Karpas-422 (cell line): ENCODE measurements around the gene MRPL4. TPM values are rescaled to one million over a fixed set of nuclear protein-coding genes. Genes with fewer than 3 reads are reported as not detected.
A peak's percentile ranks its signal among the peaks of the same experiment; 100 is the strongest.

Experiments
- DNase-seq: peaks from one replicate; pipeline ENCODE4 v3.0.0-alpha.2; 2015
- H2AFZ ChIP-seq: fragments of 200-600 bp; sonication (generic); 2 replicates; pipeline ENCODE4 v1.6.1; 2014; ENCODE audit warnings: antibody characterized with exemption, low read length, mixed read lengths
- H3K27ac ChIP-seq: fragments of 200-600 bp; sonication (generic); 2 replicates; pipeline ENCODE4 v1.5.1; 2014; ENCODE audit warnings: mild to moderate bottlenecking, low read length, moderate library complexity
- H3K27me3 ChIP-seq: fragments of 200-600 bp; sonication (generic); 2 replicates; pipeline ENCODE4 v1.6.1; 2014; ENCODE audit warnings: low read length, mixed read lengths
- H3K36me3 ChIP-seq: fragments of 200-600 bp; sonication (generic); 2 replicates; pipeline ENCODE4 v1.6.1; 2014; ENCODE audit warnings: low read length, mixed read lengths; ENCODE audit not compliant: insufficient read depth
- H3K4me1 ChIP-seq: fragments of 200-600 bp; sonication (generic); 2 replicates; pipeline ENCODE4 v1.6.1; 2014; ENCODE audit warnings: mild to moderate bottlenecking, low read length, mixed read lengths
- H3K4me2 ChIP-seq: fragments of 200-600 bp; sonication (generic); 2 replicates; pipeline ENCODE4 v1.6.1; 2014; ENCODE audit warnings: low read length, low read depth, mild to moderate bottlenecking; ENCODE audit not compliant: poor library complexity, severe bottlenecking
- H3K4me3 ChIP-seq: fragments of 200-600 bp; sonication (generic); 2 replicates; pipeline ENCODE4 v1.5.1; 2014; ENCODE audit warnings: mild to moderate bottlenecking, antibody characterized with exemption, low read length, mixed read lengths
- H3K79me2 ChIP-seq: fragments of 200-600 bp; sonication (generic); 2 replicates; pipeline ENCODE4 v1.6.1; 2014; ENCODE audit warnings: mild to moderate bottlenecking, low read length, mixed read lengths
- H3K9ac ChIP-seq: fragments of 200-600 bp; sonication (generic); 2 replicates; pipeline ENCODE4 v1.6.0; 2014; ENCODE audit warnings: low read length
- H3K9me2 ChIP-seq: fragments of 200-600 bp; sonication (generic), shearing (Covaris generic); replicated peaks from 2 replicates; pipeline ENCODE4 v1.6.0; 2014; ENCODE audit warnings: mild to moderate bottlenecking, low read length, moderate library complexity; ENCODE audit not compliant: insufficient read depth
- H3K9me3 ChIP-seq: fragments of 300-700, 200-600 bp; sonication (generic); 2 replicates; pipeline ENCODE4 v1.6.1; 2014; ENCODE audit warnings: low read length, mixed read lengths
- H4K20me1 ChIP-seq: fragments of 200-600 bp; sonication (generic); 2 replicates; pipeline ENCODE4 v1.6.1; 2014; ENCODE audit warnings: mild to moderate bottlenecking, antibody characterized with exemption, low read length, low read depth; ENCODE audit not compliant: insufficient read depth
- total RNA-seq: library from RNA; depleted of rRNA; stranded (reverse); fragments of >200 nt; shearing (Covaris generic); gene quantifications from 2 replicates; pipeline ENCODE4 v1.2.3, GENCODE V29; 2014; ENCODE audit warnings: low replicate concordance

MRPL4 gene
- total RNA-seq, 1 experiment from 2014 or later = 78.6 TPM

DNA sequence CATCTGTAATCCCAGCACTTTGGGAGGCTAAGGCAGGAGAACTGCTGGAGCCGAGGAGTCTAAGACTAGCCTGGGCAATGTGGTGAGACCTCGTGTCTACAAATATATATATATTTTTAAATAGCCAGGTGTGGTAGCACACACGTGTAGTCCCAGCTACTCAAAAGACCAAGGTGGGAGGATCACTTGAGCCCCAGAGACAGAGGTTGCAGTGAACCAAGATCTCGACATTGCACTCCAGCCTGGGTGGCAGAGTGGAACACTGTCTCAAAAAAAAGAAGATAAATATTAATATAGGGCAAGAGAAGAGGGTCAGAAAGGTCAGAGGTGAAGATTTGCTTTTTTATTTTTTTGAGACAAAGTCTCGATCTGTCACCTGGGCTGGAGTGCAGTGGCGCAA is 5.5 kb upstream of the MRPL4 start:
- DNase-seq = peak; percentile 70
- no peaks in the 10 kb centered on the region for H3K9me2 ChIP-seq
- no peak overlapping the region for H2AFZ ChIP-seq
- peaks cover 69% of the 10 kb centered on the region for H3K4me1 ChIP-seq
- H3K4me3 ChIP-seq = no peak overlapping the region
- H3K27ac ChIP-seq = peak overlapping the region; percentile 100
- no peaks in the 10 kb centered on the region for H3K79me2 ChIP-seq
- no peaks in the 10 kb centered on the region for H4K20me1 ChIP-seq
- H3K4me2 ChIP-seq = peak overlapping the region; percentile 20
- no peaks in the 10 kb centered on the region for H3K27me3 ChIP-seq
- H3K9me3 ChIP-seq = no peaks in the 10 kb centered on the region
- H3K36me3 ChIP-seq = no peaks in the 10 kb centered on the region
- no peak overlapping the region for H3K9ac ChIP-seq

DNA sequence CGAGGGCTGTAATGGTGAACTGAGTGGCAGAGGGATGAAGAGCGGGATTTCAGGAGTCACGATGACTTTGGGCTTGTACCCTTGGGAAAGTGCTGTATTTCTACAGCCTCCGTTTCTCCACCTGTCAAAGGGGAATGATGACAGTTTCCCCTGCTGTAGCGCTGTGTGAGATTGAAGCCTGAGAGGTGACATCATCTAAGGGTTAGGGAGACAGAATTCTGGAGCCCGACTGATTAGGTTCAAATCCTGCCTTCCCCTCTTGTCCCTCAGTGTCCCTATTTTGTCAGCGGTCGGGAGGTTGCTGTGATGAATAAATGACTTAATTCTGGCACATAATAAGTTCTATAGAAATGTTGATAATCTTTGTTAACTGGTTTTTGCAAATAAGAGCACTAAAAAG is 693 bp downstream of the MRPL4 start:
- H3K9ac ChIP-seq = peak overlapping the region; percentile 93

DNA sequence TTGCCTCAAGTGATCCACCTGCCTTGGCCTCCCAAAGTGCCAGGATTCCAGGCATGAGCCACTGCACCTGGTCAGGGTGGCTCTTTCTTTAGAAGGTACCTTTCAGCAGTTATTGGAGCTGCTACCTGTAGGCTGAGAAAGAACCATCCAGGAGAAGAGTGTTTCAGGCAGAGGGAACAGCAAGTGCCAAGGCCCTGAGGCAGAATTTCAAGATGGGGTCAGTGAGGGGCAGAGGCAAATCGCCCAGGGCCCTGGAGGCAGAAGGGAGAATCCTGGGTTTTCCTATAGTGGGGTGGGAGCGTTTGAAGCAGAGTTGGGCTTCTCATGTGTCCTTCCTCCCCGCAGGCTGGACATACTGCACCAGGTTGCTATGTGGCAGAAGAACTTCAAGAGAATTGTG is 2.2 kb downstream of the MRPL4 start:
- H3K9me3 ChIP-seq = no peaks in the 10 kb centered on the region
- no peak overlapping the region for H3K27ac ChIP-seq
- H3K9ac ChIP-seq = no peak overlapping the region
- H3K4me2 ChIP-seq = no peak overlapping the region
- H3K9me2 ChIP-seq = no peaks in the 10 kb centered on the region
- peaks cover 33% of the 10 kb centered on the region for H3K36me3 ChIP-seq
- no peak for DNase-seq
- H2AFZ ChIP-seq = no peak overlapping the region
- H3K4me3 ChIP-seq = no peak overlapping the region
- H3K4me1 ChIP-seq = peaks cover 10% of the 10 kb centered on the region
- peaks cover 21% of the 10 kb centered on the region for H3K79me2 ChIP-seq
- no peaks in the 10 kb centered on the region for H3K27me3 ChIP-seq
- peaks cover 9% of the 10 kb centered on the region; the same call in 1 of the 2 replicates for H4K20me1 ChIP-seq

More for the DNA sequence above, 693 bp downstream of the MRPL4 start:
- peaks cover 21% of the 10 kb centered on the region for H3K79me2 ChIP-seq
- peaks cover 22% of the 10 kb centered on the region for H3K4me1 ChIP-seq
- H3K27ac ChIP-seq = peak overlapping the region; percentile 23; the same call in 1 of the 2 replicates
- no peaks in the 10 kb centered on the region for H3K9me2 ChIP-seq
- no peak for DNase-seq
- H4K20me1 ChIP-seq = peaks cover 9% of the 10 kb centered on the region; the same call in 1 of the 2 replicates
- H3K9me3 ChIP-seq = no peaks in the 10 kb centered on the region
- peak overlapping the region; percentile 92 for H3K4me3 ChIP-seq
- H3K27me3 ChIP-seq = no peaks in the 10 kb centered on the region
- no peak overlapping the region for H2AFZ ChIP-seq
- H3K36me3 ChIP-seq = peaks cover 20% of the 10 kb centered on the region; the same call in 1 of the 2 replicates
- peak overlapping the region; percentile 96 for H3K4me2 ChIP-seq

DNA sequence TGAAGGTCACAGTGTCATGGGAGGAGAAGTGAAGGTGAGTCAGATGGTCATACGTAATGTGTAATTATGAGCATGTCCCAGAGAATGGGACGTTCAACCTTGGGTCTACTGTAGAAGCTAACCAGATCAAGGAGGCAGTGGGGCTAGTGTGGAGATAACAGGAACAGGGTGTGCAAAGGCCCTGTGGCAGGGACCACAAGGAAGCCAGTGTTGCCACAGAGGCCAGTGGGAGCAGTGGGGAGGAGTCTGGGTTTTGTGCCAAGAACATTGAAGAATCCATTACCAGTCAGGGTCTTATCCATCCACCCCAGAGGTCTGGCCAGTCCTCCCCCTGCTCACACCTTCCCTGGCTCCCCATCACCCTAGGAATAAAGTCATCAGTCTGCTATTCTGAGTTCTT is 3.3 kb downstream of the MRPL4 start:
- Histone ChIP-seq H3K4me1 (peaks cover 10% of the 10 kb centered on the region), H3K4me2 (no peak overlapping the region), H3K27me3 (no peaks in the 10 kb centered on the region), H3K9me3 (no peaks in the 10 kb centered on the region), H3K4me3 (no peak overlapping the region), H4K20me1 (peaks cover 9% of the 10 kb centered on the region; the same call in 1 of the 2 replicates), H3K9ac (no peak overlapping the region), H3K36me3 (peaks cover 33% of the 10 kb centered on the region), H3K9me2 (no peaks in the 10 kb centered on the region), H2AFZ (no peak overlapping the region), H3K27ac (no peak overlapping the region), H3K79me2 (peaks cover 21% of the 10 kb centered on the region)
- DNase-seq = no peak

DNA sequence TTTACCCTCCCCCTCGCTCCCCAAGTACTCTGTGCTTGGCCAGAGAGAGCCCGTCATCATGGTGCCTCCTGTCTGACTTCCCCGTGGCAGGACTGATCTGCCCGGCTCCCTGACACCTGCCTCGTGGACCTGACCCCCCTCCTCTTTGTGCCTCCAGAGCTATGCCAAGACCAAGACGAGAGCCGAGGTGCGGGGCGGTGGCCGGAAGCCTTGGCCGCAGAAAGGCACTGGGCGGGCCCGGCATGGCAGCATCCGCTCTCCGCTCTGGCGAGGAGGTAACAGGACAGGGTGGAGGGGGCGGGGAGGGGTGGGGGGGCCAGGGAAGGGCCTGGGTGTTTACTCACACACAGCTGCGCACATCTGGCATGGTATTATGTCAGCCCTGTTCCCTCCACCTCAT is 4.5 kb downstream of the MRPL4 start:
- no peak for DNase-seq
- peaks cover 33% of the 10 kb centered on the region for H3K36me3 ChIP-seq
- H3K9ac ChIP-seq = no peak overlapping the region

DNA sequence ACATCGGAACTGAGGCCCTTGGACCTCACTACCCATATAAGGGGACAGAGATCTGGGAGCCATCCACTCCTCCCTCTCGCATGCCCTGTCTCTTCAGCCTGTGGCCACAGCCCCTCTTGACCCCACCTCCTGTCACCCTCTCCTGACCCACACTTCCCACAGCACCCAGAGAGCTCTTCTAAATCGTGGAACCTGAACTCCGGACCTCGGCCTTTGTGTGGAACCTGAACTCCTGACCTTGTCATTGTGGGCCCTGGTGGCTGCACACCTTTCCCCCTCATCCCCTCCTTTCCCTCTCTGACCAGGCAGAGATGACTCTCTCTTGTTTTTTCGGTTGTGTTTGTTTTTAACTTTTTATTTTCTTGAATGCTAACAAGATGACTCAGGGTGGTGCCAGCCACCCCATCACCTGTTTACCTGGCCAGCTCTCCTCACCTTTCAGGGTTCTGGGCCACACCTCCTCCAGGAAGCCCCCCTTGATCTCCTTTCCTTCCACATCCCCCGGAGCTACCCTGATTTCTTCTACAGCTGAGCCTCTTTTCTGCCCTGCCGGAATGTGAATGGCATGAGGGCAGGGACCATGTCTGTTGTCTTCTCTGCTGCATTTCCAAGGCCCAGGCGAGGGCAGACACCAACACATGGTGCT is 5.1 kb downstream of the MRPL4 start:
- peak; percentile 40 for DNase-seq
- no peak overlapping the region for H3K9ac ChIP-seq
- peaks cover 33% of the 10 kb centered on the region for H3K36me3 ChIP-seq

More for the DNA sequence above, 4.5 kb downstream of the MRPL4 start:
- Histone ChIP-seq H4K20me1 (peaks cover 9% of the 10 kb centered on the region; the same call in 1 of the 2 replicates), H3K4me3 (no peak overlapping the region), H2AFZ (no peak overlapping the region), H3K9me3 (no peaks in the 10 kb centered on the region), H3K4me1 (peaks cover 10% of the 10 kb centered on the region), H3K4me2 (no peak overlapping the region), H3K27ac (no peak overlapping the region), H3K9me2 (no peaks in the 10 kb centered on the region), H3K79me2 (peaks cover 21% of the 10 kb centered on the region), H3K27me3 (no peaks in the 10 kb centered on the region)

DNA sequence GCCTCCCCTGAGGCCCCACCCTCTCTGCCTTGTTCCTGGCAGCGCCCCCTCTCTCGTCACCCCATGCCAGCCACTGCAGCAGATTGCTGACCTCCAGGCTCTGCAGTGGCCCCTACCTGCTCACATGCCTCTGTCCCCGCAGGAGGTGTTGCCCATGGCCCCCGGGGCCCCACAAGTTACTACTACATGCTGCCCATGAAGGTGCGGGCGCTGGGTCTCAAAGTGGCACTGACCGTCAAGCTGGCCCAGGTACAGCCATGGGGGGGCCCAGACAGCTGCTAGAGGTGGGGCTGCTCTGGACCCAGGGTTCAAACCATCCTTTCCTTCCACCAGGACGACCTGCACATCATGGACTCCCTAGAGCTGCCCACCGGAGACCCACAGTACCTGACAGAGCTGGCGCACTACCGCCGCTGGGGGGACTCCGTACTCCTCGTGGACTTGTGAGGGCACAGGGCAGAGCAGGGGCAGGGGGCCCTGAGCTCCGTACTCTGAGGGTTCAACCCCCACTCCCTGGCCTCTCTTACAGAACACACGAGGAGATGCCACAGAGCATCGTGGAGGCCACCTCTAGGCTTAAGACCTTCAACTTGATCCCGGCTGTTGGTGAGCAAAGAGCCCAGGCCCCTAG is 6.2 kb downstream of the MRPL4 start:
- Histone ChIP-seq H3K36me3 (peaks cover 33% of the 10 kb centered on the region), H3K79me2 (peaks cover 10% of the 10 kb centered on the region), H3K9ac (no peak overlapping the region), H3K27ac (no peak overlapping the region), H3K4me3 (no peak overlapping the region), H3K27me3 (no peaks in the 10 kb centered on the region), H3K4me1 (peaks cover 6% of the 10 kb centered on the region; the same call in 1 of the 2 replicates), H4K20me1 (peaks cover 6% of the 10 kb centered on the region; the same call in 1 of the 2 replicates), H3K9me3 (no peaks in the 10 kb centered on the region), H2AFZ (no peak overlapping the region), H3K4me2 (no peak overlapping the region), H3K9me2 (no peaks in the 10 kb centered on the region)
- peak; percentile 27 for DNase-seq

More for the DNA sequence above, 5.1 kb downstream of the MRPL4 start:
- Histone ChIP-seq H3K4me2 (no peak overlapping the region), H3K9me2 (no peaks in the 10 kb centered on the region), H3K9me3 (no peaks in the 10 kb centered on the region), H4K20me1 (peaks cover 9% of the 10 kb centered on the region; the same call in 1 of the 2 replicates), H3K79me2 (peaks cover 20% of the 10 kb centered on the region), H3K27me3 (no peaks in the 10 kb centered on the region), H3K4me1 (peaks cover 10% of the 10 kb centered on the region), H2AFZ (no peak overlapping the region), H3K4me3 (no peak overlapping the region), H3K27ac (no peak overlapping the region)

DNA sequence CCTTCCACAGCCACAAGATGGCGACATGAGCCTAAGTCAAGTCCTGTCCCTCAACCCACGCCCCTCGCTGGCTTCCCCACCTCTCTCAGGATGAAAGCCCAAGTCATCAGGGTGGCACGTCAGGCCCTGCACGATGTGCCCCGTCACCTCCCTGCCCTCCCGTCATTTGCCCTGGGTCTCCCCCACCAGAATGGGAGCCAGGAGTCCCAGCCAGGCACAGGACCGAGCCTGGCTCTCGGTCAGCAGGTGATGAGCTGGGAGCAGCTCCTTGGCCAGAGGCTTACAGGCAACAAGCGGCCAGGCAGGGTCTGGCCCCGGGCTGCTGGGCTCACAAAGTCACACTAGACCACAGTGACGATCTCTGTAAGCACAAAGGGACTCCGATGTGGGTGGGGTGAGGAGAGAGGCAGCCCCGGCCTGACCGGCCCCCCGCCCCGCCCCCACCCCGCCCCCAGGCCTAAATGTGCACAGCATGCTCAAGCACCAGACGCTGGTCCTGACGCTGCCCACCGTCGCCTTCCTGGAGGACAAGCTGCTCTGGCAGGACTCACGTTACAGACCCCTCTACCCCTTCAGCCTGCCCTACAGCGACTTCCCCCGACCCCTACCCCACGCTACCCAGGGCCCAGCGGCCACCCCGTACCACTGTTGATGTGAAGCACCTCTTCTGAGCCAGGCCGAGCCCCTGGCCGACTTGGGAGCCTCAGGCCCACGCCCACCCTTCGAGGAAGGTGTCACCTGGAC is 7.3 kb downstream of the MRPL4 start:
- no peaks in the 10 kb centered on the region for H3K9me3 ChIP-seq
- H3K4me3 ChIP-seq = no peak overlapping the region
- peaks cover 26% of the 10 kb centered on the region for H3K36me3 ChIP-seq
- no peaks in the 10 kb centered on the region; the same call in 1 of the 2 replicates for H3K79me2 ChIP-seq
- H3K4me2 ChIP-seq = no peak overlapping the region
- DNase-seq = peak; percentile 97
- H2AFZ ChIP-seq = no peak overlapping the region
- no peaks in the 10 kb centered on the region for H3K27me3 ChIP-seq
- H3K4me1 ChIP-seq = no peaks in the 10 kb centered on the region
- no peak overlapping the region for H3K27ac ChIP-seq
- no peaks in the 10 kb centered on the region for H4K20me1 ChIP-seq
- no peak overlapping the region for H3K9ac ChIP-seq
- H3K9me2 ChIP-seq = no peaks in the 10 kb centered on the region
